Measurements from ENCODE around the gene GABPB1. TPM values are rescaled to one million over a fixed set of nuclear protein-coding genes. Genes with fewer than 3 reads are reported as not detected.
"Not testable (repeated sequence)": the region's sequence is repeated elsewhere in the genome, so short reads cannot be mapped to it uniquely, and the experiment has no call there.

GABPB1 gene
- total RNA-seq, 3 donors from 2014 or later (not counting 1 experiment from before 2014, with no cell fraction given) = 20.8 to 30.8 (median 26.3) TPM

DNA sequence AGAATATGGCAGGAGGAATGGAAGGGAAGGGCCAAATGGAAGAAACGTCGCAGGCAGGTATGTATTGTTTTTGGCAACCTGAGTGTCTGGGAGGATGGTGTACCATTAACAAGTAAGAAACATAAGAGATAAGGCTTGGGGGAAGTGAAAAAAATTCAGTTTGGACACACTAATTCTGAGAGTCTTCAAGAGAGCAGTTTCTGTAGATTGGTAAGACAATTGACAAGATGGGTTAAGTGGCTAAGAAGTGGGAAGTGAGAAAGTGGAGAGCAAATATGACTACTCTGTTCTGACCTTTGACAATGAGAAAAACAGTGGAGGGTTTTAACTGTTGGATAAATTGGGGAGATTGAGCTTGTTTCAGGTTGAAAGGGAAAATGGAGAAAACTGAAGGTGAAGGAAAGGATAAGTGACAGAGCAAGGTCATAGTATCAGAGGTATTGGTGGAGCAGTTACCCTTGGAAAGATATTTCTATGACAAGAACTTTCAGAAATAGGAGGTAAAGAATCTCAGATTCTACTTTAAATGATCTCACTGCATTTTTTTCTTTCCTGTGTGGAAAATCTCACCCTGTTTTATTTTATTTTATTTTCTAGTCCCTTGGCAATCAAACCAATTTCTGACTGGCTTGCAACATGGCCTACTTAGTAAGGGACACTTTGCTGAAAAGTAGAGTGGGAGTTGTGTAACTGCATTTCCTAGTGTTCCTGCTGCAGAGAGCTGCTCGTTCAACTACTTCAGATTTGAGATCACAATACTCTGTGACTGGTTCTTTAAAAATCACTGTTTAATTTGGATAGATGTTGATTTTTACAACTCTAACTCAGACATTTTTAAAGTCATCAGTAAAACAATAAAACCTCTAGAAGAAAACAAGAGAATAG is 23.1 kb upstream of the GABPB1 start:
- H3K36me3 ChIP-seq (ENCODE audit: control insufficient read depth, insufficient read depth, low read length) = no peaks in the 10 kb centered on the region
- H3K9me3 ChIP-seq (ENCODE audit: control insufficient read depth, insufficient read depth, low read length) = no peaks in the 10 kb centered on the region
- H3K4me1 ChIP-seq (ENCODE audit: control insufficient read depth, insufficient read depth, low read length) = no peaks in the 10 kb centered on the region
- 77% methylated on average over 2 of the region's 3 CpGs for WGBS (ENCODE audit: insufficient coverage)
- no peaks in the 10 kb centered on the region for H3K9me3 Mint-ChIP-seq
- H3K4me3 Mint-ChIP-seq = no peak overlapping the region
- H3K27me3 ChIP-seq (ENCODE audit: control insufficient read depth, insufficient read depth, low read length) = no peaks in the 10 kb centered on the region
- no peaks in the 10 kb centered on the region for H3K36me3 Mint-ChIP-seq
- no peak overlapping the region for H3K27ac ChIP-seq (ENCODE audit: low read length)
- H3K4me3 ChIP-seq (ENCODE audit: low read length) = no peak overlapping the region
- intact Hi-C loops (cut with micrococcal nuclease) = no loop called here
- H3K27me3 Mint-ChIP-seq (ENCODE audit: low read depth in 2 of 2) = no peaks in the 10 kb centered on the region
- H3K4me1 Mint-ChIP-seq = no peaks in the 10 kb centered on the region
- ATAC-seq = no peak
- H3K27ac Mint-ChIP-seq = no peak overlapping the region
- no peak for DNase-seq
- TF ChIP-seq, protein P1, sequence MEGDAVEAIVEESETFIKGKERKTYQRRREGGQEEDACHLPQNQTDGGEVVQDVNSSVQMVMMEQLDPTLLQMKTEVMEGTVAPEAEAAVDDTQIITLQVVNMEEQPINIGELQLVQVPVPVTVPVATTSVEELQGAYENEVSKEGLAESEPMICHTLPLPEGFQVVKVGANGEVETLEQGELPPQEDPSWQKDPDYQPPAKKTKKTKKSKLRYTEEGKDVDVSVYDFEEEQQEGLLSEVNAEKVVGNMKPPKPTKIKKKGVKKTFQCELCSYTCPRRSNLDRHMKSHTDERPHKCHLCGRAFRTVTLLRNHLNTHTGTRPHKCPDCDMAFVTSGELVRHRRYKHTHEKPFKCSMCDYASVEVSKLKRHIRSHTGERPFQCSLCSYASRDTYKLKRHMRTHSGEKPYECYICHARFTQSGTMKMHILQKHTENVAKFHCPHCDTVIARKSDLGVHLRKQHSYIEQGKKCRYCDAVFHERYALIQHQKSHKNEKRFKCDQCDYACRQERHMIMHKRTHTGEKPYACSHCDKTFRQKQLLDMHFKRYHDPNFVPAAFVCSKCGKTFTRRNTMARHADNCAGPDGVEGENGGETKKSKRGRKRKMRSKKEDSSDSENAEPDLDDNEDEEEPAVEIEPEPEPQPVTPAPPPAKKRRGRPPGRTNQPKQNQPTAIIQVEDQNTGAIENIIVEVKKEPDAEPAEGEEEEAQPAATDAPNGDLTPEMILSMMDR (IDR thresholded peaks at IDR 0.05) = no peak

DNA sequence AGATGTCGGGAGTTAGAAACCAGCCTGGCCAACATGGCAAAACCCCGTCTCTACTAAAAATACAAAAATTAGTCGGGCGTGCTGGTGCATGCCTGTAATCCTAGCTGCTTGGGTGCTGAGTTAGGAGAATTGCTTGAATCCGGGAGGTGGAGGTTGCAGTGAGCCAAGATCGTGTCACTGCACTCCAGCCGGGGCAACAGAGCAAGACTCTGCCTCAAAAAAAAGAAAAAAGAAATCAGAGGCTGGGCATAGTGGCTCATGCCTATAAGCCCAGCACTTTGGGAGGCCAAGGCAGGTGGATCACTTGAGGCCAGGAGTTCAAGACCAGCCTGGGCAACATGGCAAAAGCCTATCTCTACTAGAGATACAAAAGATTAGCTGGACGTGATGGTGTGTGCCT is 14.6 kb upstream of the GABPB1 start:
- H3K4me3 Mint-ChIP-seq; H3K9me3 ChIP-seq (ENCODE audit: control insufficient read depth, insufficient read depth, low read length); H3K4me3 ChIP-seq (ENCODE audit: low read length); intact Hi-C loops (cut with micrococcal nuclease); H3K27ac ChIP-seq (ENCODE audit: low read length); H3K27me3 ChIP-seq (ENCODE audit: control insufficient read depth, insufficient read depth, low read length); H3K4me1 ChIP-seq (ENCODE audit: control insufficient read depth, insufficient read depth, low read length); H3K27me3 Mint-ChIP-seq (ENCODE audit: low read depth in 2 of 2); H3K36me3 ChIP-seq (ENCODE audit: control insufficient read depth, insufficient read depth, low read length); DNase-seq; H3K4me1 Mint-ChIP-seq; ATAC-seq; H3K27ac Mint-ChIP-seq; H3K36me3 Mint-ChIP-seq; H3K9me3 Mint-ChIP-seq: not testable (repeated sequence)
- 96% methylated on average over 8 of the region's 8 CpGs for WGBS (ENCODE audit: insufficient coverage)

DNA sequence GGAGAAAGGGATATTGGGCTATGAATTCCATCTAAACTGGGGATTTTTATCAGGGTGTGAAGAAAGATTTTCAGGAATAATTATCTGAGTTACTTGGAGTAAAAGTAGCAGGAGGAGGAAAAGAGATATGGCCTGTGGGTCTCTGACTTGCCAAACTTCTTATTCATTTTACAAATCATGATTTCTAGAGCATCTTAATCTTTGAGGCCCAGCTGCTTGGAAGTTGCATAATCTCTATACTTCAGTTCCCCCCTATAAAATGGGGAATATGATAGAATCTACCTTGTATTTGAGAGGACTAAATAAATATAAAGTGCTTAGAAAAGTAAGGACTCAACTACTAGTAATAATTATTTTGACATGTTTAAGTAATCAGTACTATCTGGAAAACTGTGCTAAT is 11.0 kb upstream of the GABPB1 start:
- Mint-ChIP-seq H3K9me3 (no peaks in the 10 kb centered on the region), H3K27ac (no peak overlapping the region), H3K4me3 (no peak overlapping the region), H3K27me3 (ENCODE audit: low read depth in 2 of 2) (no peaks in the 10 kb centered on the region), H3K4me1 (no peaks in the 10 kb centered on the region), H3K36me3 (no peaks in the 10 kb centered on the region)
- no peak for ATAC-seq
- Histone ChIP-seq H3K4me3 (ENCODE audit: low read length) (no peak overlapping the region), H3K27ac (ENCODE audit: low read length) (no peak overlapping the region), H3K27me3 (ENCODE audit: control insufficient read depth, insufficient read depth, low read length) (no peaks in the 10 kb centered on the region), H3K4me1 (ENCODE audit: control insufficient read depth, insufficient read depth, low read length) (no peaks in the 10 kb centered on the region), H3K36me3 (ENCODE audit: control insufficient read depth, insufficient read depth, low read length) (no peaks in the 10 kb centered on the region), H3K9me3 (ENCODE audit: control insufficient read depth, insufficient read depth, low read length) (no peaks in the 10 kb centered on the region)
- intact Hi-C loops (cut with micrococcal nuclease) = no loop called here
- TF ChIP-seq, protein P1 (IDR thresholded peaks at IDR 0.05) = no peak
- no peak for DNase-seq

DNA sequence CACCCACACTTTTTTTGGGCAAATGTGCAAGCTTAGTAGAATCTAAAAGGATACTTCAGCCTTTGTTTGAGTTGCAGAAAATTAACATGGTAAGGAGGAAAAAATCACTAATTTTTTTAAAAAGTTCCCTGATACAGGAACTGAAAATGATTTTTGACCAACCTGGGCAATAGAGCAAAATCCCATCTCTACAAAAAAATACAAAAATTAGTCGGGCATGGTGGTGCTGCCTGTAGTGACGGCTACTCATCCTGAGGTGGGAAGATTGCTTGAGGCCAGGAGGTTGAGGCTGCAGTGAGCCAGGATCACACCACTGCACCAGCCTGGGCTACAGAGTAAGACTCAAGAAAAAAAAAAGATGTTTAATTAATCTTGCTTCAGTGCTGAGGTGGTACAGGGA is 10.6 kb upstream of the GABPB1 start:
- TF ChIP-seq, protein P1 (IDR thresholded peaks at IDR 0.05) = no peak
- no peak overlapping the region for H3K4me3 Mint-ChIP-seq

More for the DNA sequence above, 10.6 kb upstream of the GABPB1 start:
- intact Hi-C loops (cut with micrococcal nuclease) = no loop called here
- H3K27me3 ChIP-seq (ENCODE audit: control insufficient read depth, insufficient read depth, low read length) = no peaks in the 10 kb centered on the region
- H3K9me3 ChIP-seq (ENCODE audit: control insufficient read depth, insufficient read depth, low read length) = no peaks in the 10 kb centered on the region
- no peak overlapping the region for H3K27ac ChIP-seq (ENCODE audit: low read length)
- no peak overlapping the region for H3K4me3 ChIP-seq (ENCODE audit: low read length)
- no peaks in the 10 kb centered on the region for H3K36me3 ChIP-seq (ENCODE audit: control insufficient read depth, insufficient read depth, low read length)
- H3K27me3 Mint-ChIP-seq (ENCODE audit: low read depth in 2 of 2) = no peaks in the 10 kb centered on the region
- H3K27ac Mint-ChIP-seq = no peak overlapping the region
- DNase-seq (no peak), ATAC-seq (no peak)
- no peaks in the 10 kb centered on the region for H3K9me3 Mint-ChIP-seq
- no peaks in the 10 kb centered on the region for H3K36me3 Mint-ChIP-seq
- 80% methylated on average over 2 of the region's 2 CpGs for WGBS (ENCODE audit: insufficient coverage)
- H3K4me1 ChIP-seq (ENCODE audit: control insufficient read depth, insufficient read depth, low read length) = no peaks in the 10 kb centered on the region
- H3K4me1 Mint-ChIP-seq = no peaks in the 10 kb centered on the region

All from natural killer cell (primary cell).